ENCODE measurements around the gene TMEM158.

The TMEM158 gene

GRCh38 chr3:45239254-45239653, 13.2 kb upstream of the TMEM158 start:
- no peak overlapping the region for H3K4me3 ChIP-seq (replicated peaks; ENCODE audit: insufficient read depth, low read length)
- no peaks in the 10 kb centered on the region for H3K27me3 ChIP-seq (ENCODE audit: insufficient read depth, poor library complexity, severe bottlenecking)
- no peak overlapping the region for H3K27ac ChIP-seq (replicated peaks)
- no peak for TF ChIP-seq CTCF (IDR thresholded peaks at IDR 0.05; ENCODE audit: insufficient read depth, low read length)
- no peak for TF ChIP-seq SPI1 (IDR thresholded peaks at IDR 0.05; ENCODE audit: borderline replicate concordance, low read depth)
- no peak for TF ChIP-seq REST (IDR thresholded peaks at IDR 0.05; ENCODE audit: insufficient replicate concordance, low read depth)
- no peak for TF ChIP-seq GABPA (IDR thresholded peaks at IDR 0.05; ENCODE audit: low read depth)
- TF ChIP-seq POLR2AphosphoS5 (IDR thresholded peaks at IDR 0.05; ENCODE audit: low read depth): no peak
- no peak for DNase-seq (ENCODE audit: low read depth in 1 of 2, low spot score in 1 of 2)

GRCh38 chr3:45236964-45237363, 10.9 kb upstream of the TMEM158 start:
- no peak for TF ChIP-seq REST (IDR thresholded peaks at IDR 0.05; ENCODE audit: insufficient replicate concordance, low read depth)
- TF ChIP-seq POLR2AphosphoS5 (IDR thresholded peaks at IDR 0.05; ENCODE audit: low read depth): no peak
- no peak for TF ChIP-seq GABPA (IDR thresholded peaks at IDR 0.05; ENCODE audit: low read depth)
- TF ChIP-seq CTCF (IDR thresholded peaks at IDR 0.05; ENCODE audit: insufficient read depth, low read length): no peak
- no peak for TF ChIP-seq SPI1 (IDR thresholded peaks at IDR 0.05; ENCODE audit: borderline replicate concordance, low read depth)
- no peak for DNase-seq (ENCODE audit: low read depth in 1 of 2, low spot score in 1 of 2)

GRCh38 chr3:45235409-45235808, 9.3 kb upstream of the TMEM158 start:
- H3K27me3 ChIP-seq (ENCODE audit: insufficient read depth, poor library complexity, severe bottlenecking): no peaks in the 10 kb centered on the region
- TF ChIP-seq POLR2AphosphoS5 (IDR thresholded peaks at IDR 0.05; ENCODE audit: low read depth) (no peak), CTCF (IDR thresholded peaks at IDR 0.05; ENCODE audit: insufficient read depth, low read length) (no peak), GABPA (IDR thresholded peaks at IDR 0.05; ENCODE audit: low read depth) (no peak), SPI1 (IDR thresholded peaks at IDR 0.05; ENCODE audit: borderline replicate concordance, low read depth) (no peak), REST (IDR thresholded peaks at IDR 0.05; ENCODE audit: insufficient replicate concordance, low read depth) (no peak)
- no peak overlapping the region for H3K27ac ChIP-seq (replicated peaks)
- H3K4me3 ChIP-seq (replicated peaks; ENCODE audit: insufficient read depth, low read length): no peak overlapping the region
- DNase-seq (ENCODE audit: low read depth in 1 of 2, low spot score in 1 of 2): no peak

More at GRCh38 chr3:45236964-45237363, 10.9 kb upstream of the TMEM158 start:
- no peak overlapping the region for H3K27ac ChIP-seq (replicated peaks)
- H3K4me3 ChIP-seq (replicated peaks; ENCODE audit: insufficient read depth, low read length): no peak overlapping the region
- H3K27me3 ChIP-seq (ENCODE audit: insufficient read depth, poor library complexity, severe bottlenecking): no peaks in the 10 kb centered on the region
